ENCODE results near the gene TMEM170A. TPM values are rescaled to one million over a fixed set of nuclear protein-coding genes. Genes with fewer than 3 reads are reported as not detected.

TMEM170A gene
- total and polyA plus RNA-seq, 2 of the 13 experiments (the other 11 are each of a cell fraction or from before 2014, with no cell fraction given), result 35.7 to 39.7 TPM

DNA sequence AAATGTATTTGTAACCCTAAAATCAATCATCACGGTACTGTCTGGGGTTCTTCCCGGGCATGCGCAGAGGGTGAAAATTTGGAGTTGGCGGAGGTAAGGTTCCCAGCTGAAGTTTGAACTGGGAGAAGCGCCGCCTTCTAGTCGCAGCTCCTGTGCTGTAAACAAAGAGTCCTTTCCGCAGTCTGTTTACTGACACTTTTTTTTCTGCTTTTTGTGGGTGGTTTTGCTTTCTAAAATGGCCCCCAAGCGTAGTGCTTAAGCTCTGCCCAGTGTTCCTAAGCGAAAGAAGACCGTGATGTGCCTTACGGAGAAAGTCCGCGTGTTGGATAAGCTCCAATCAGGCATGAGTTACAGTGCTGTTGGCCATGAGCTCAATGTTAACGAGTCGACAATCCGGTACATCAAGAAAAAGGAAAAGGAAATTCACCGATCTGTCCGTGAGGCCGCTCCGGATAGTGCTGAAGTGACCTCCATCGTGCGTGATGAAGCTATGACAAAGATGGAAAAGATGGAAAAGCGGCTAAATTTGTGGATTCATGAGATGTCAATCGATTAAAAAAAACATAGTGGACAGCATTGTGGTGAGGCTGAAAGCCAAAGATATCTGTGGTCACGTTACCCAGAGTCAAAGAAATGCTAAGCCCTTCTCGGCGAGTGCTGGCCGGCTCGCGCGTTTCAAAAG, 30.6 kb downstream of the TMEM170A start (continued):
- TF ChIP-seq ZNF12 (CRISPR knock-in tag; IDR thresholded peaks at IDR 0.05) (peak; percentile 68; the same call in 1 of the 2 replicates), ZBTB1 (CRISPR knock-in tag; IDR thresholded peaks at IDR 0.05; ENCODE audit: borderline replicate concordance) (no peak), SNAPC2 (CRISPR knock-in tag; IDR thresholded peaks at IDR 0.05) (no peak), HDAC2 (CRISPR knock-in tag; IDR thresholded peaks at IDR 0.05) (no peak; the same call in 1 of the 2 replicates)

DNA sequence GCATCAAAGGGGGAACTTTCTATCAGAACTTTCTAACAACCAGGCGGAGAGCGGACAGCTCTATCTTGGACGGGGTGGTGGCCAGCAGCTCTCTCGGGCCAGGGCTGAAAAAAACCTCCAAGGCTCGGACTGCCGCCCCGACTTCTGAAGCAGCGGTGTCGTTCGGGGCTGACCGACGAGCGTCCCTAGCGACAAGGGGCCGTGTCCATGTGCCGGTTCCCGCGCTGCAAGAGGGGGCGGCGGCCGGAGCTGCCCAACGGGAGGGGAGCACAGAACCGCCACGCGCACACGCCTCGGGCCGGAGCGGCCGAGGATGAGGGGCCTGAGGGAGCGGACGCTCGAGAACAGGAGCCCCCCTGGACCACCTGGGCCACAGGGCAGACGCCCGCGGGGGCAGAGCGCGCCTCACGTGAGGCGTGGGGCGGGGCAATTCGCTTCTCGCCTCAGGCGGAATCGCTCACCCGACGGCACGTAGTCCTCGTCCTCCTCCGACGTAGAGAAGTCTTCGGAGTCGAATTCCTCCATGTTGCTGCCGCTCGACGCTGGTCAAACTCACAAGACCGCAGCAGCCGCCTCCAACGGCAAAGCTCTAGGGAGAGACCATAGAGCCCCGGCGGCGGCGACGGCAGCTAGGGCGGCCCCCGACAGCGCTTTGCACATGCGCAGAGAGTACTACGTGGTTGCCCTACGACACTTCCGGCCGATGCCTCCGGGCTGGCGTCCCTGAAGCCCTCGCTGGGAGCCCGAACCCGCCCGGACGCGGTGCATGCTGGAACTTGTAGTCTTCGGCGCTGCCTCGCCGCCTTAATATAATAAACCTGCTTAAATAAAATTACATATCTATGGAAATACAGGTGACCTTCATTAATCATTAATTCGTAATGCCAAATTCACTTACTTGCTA, 31.4 kb downstream of the TMEM170A start, which contains the start of gene CFDP1:
Gene CFDP1, minus strand, starts transcription at position 676 of the 904 bp plus-strand sequence. Its CDS starts 151 bp downstream, at position 525.
- Histone ChIP-seq H3K79me2 (ENCODE audit: insufficient read depth, low read length) (peaks cover 42% of the 10 kb centered on the region), H3K9ac (ENCODE audit: insufficient read depth, low read depth, low read length) (peak within 1 kb of the TSS; percentile 90), H3K9me3 (ENCODE audit: low read length) (no peaks in the 10 kb centered on the region), H2AFZ (ENCODE audit: low read length) (peak within 1 kb of the TSS; percentile 89), H3K36me3 (replicated peaks in 1 of 2; ENCODE audit: control insufficient read depth in 1 of 2, insufficient read depth in 2 of 2, low read length in 2 of 2) (0 out of 5 replicates have a peak, but pooled peaks cover 0 to 1% of the 10 kb centered on the region in 2 experiments), H3K4me3 (replicated peaks in 1 of 3; ENCODE audit: insufficient read depth in 1 of 3, low read depth in 2 of 3, low read length in 3 of 3) (peak within 1 kb of the TSS; percentile 76 to 95 (median 78)), H3K27me3 (ENCODE audit: control insufficient read depth in 1 of 2, insufficient read depth in 2 of 2, low read length in 2 of 2) (no peaks in the 10 kb centered on the region; a peak in 1 of 5 replicates), H3K27ac (ENCODE audit: extremely low read length, insufficient read depth, low read length) (peak within 1 kb of the TSS; percentile 94), H4K20me1 (ENCODE audit: insufficient read depth, low read length) (0 out of 2 replicates have a peak, but pooled peaks cover 8% of the 10 kb centered on the region), H3K4me1 (ENCODE audit: insufficient read depth, low read length) (peaks cover 58% of the 10 kb centered on the region), H3K4me2 (ENCODE audit: low read depth, low read length) (peak within 1 kb of the TSS; percentile 93)
- 6% methylated on average over 17 of the region's 85 CpGs for WGBS (ENCODE audit: low lambda C conversion rate)
- in situ Hi-C loops (cut with HindIII; ENCODE audit: extremely low pct_ligation_motif_present, low pct_unique_long_range_greater_than_20kb), result no loop called here
- ChIA-PET CTCF (ENCODE audit: low intra/inter-chr PET ratio, low total read pairs) (interaction anchor here (1.4 kb wide), 1 partner anchor 31 kb away, joined by 14 read pairs; the partner anchor contains the start of gene TMEM170A), POLR2A (interaction anchor here (0.9 to 3.1 kb wide), 21 partner anchors 9 to 448 kb away, joined by 3 to 18 read pairs (median 6); partner anchors contain the start of genes ADAT1, KARS1, TERF2IP and WDR59)
- peak; percentile 23 for FAIRE-seq
- DNase-seq (ENCODE audit: low spot score), result peak; percentile 94
- BruUV-seq (replicated peaks), result TSS peak; percentile 61
- ATAC-seq, result peak; percentile 93
- intact Hi-C loops (cut with micrococcal nuclease; ENCODE audit: unreplicated experiment), result no loop called here
- TF ChIP-seq, protein P1, sequence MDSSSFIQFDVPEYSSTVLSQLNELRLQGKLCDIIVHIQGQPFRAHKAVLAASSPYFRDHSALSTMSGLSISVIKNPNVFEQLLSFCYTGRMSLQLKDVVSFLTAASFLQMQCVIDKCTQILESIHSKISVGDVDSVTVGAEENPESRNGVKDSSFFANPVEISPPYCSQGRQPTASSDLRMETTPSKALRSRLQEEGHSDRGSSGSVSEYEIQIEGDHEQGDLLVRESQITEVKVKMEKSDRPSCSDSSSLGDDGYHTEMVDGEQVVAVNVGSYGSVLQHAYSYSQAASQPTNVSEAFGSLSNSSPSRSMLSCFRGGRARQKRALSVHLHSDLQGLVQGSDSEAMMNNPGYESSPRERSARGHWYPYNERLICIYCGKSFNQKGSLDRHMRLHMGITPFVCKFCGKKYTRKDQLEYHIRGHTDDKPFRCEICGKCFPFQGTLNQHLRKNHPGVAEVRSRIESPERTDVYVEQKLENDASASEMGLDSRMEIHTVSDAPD (CRISPR knock-in tag; IDR thresholded peaks at IDR 0.05), result peak; percentile 97
- TF ChIP-seq ATF6 (CRISPR knock-in tag; conservative IDR thresholded peaks at IDR 0.05) (no peak), ZNF766 (CRISPR knock-in tag; IDR thresholded peaks at IDR 0.05; ENCODE audit: borderline replicate concordance) (peak; percentile 65; the same call in 1 of the 2 replicates), YEATS4 (CRISPR knock-in tag; IDR thresholded peaks at IDR 0.05; ENCODE audit: borderline replicate concordance) (peak; percentile 76), ZSCAN12 (CRISPR knock-in tag; IDR thresholded peaks at IDR 0.05) (0 out of 2 replicates have a peak, but pooled peaks have one; percentile 70), DNMT1 (CRISPR knock-in tag; IDR thresholded peaks at IDR 0.05) (peak; percentile 77; the same call in 1 of the 2 replicates), ZNF256 (CRISPR knock-in tag; conservative IDR thresholded peaks at IDR 0.05) (0 out of 2 replicates have a peak, but pooled peaks have one; percentile 56), AKAP8 (CRISPR knock-in tag; IDR thresholded peaks at IDR 0.05) (no peak), ZNF468 (CRISPR knock-in tag; IDR thresholded peaks at IDR 0.05) (peak; percentile 89; the same call in 1 of the 2 replicates), NFE2L1 (CRISPR knock-in tag; IDR thresholded peaks at IDR 0.05; ENCODE audit: borderline replicate concordance) (peak; percentile 81), GTF3A (CRISPR knock-in tag; conservative IDR thresholded peaks at IDR 0.05) (0 out of 2 replicates have a peak, but pooled peaks have one; percentile 60), ZNF615 (CRISPR knock-in tag; IDR thresholded peaks at IDR 0.05; ENCODE audit: borderline replicate concordance) (no peak), ASH2L (IDR thresholded peaks at IDR 0.05; ENCODE audit: insufficient read length, low read depth, low read length) (peak; percentile 88)
